Measurements from ENCODE around the gene SHC1.

The SHC1 gene

GRCh38 chr1:154973344-154974101 is 3.0 kb upstream of the SHC1 start:
- peak; percentile 94 for DNase-seq

GRCh38 chr1:154972517-154973343 is 2.2 kb upstream of the SHC1 start:
- DNase-seq: no peak

GRCh38 chr1:154972213-154972516 is 1.6 kb upstream of the SHC1 start:
- no peak for DNase-seq

GRCh38 chr1:154971341-154971998 is 923 bp upstream of the SHC1 start:
- no peak for DNase-seq

- DNase-seq: no peak
Observed at GRCh38 chr1:154969860-154970452, 591 bp downstream of the SHC1 start.

GRCh38 chr1:154969246-154969645 is 1.3 kb downstream of the SHC1 start:
- no peak for DNase-seq

GRCh38 chr1:154968731-154969130 is 1.8 kb downstream of the SHC1 start:
- no peak for DNase-seq

- DNase-seq: no peak
Observed at GRCh38 chr1:154967331-154967950, 3.1 kb downstream of the SHC1 start.

- no peak for DNase-seq
Observed at GRCh38 chr1:154966111-154966510, 4.4 kb downstream of the SHC1 start.

GRCh38 chr1:154964359-154964758 is 6.2 kb downstream of the SHC1 start:
- no peak for DNase-seq

- no peak for DNase-seq
Observed at GRCh38 chr1:154963643-154964042, 6.9 kb downstream of the SHC1 start.

GRCh38 chr1:154962795-154963330 is 7.7 kb downstream of the SHC1 start:
- DNase-seq: no peak

GRCh38 chr1:154962156-154962749 is 8.3 kb downstream of the SHC1 start:
- DNase-seq: no peak

GRCh38 chr1:154961207-154962155 is 9.1 kb downstream of the SHC1 start, which contains the start of gene PYGO2:
TSS of gene PYGO2 (minus strand) at chr1:154961782. CDS start at chr1:154961576, 206 bp downstream.
- DNase-seq: peak; percentile 85

- DNase-seq: no peak
Observed at GRCh38 chr1:154960446-154961136, 10.0 kb downstream of the SHC1 start.

- DNase-seq: no peak
Observed at GRCh38 chr1:154959426-154959780, 11.1 kb downstream of the SHC1 start.

- DNase-seq: no peak
Observed at GRCh38 chr1:154958681-154959425, 11.7 kb downstream of the SHC1 start.

- no peak for DNase-seq
Observed at GRCh38 chr1:154958036-154958435, 12.5 kb downstream of the SHC1 start.

GRCh38 chr1:154957091-154957657 is 13.4 kb downstream of the SHC1 start:
- DNase-seq: no peak
